ENCODE results near the gene IQGAP2.

Gene IQGAP2

DNA sequence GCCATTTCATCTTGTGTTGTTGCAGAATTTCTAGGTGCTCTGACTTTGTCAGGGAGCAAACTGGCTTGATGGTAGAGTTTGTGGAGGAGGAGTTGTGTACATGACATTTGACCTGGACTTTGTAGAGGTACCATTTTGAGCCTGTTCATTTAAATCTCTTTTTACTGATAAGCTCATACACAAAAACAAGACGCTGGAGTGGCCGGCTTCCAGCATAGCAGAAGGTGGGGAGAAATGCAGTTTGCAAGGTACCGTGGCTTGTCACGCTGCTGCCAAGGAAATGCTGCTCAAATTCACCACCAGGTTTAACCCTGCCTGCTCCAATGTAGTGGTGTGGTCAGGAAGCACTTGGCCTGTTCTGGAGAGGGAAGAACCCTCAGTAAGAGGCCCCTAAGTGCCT lies 18.9 kb upstream of the IQGAP2 start:
- no peak for DNase-seq

DNA sequence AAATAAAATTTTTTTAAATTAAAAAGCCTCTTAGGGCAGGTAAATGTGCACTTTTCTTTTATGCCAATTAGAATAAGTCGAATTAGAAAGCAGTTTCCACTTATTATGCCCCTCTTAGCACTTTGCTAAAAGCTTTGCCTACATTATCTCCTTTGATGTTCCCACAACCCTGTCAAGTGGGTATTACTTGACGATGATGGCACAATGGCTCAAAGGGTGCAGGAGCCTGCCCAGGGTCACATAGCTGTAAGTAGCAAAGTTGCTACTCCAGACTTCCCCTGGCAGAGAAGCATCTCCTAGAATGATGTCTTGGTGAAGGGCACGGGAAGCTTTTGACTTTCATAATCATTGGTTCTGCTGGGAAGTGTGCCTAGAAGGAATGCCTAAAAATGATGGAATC lies 18.4 kb upstream of the IQGAP2 start:
- no peak for DNase-seq

DNA sequence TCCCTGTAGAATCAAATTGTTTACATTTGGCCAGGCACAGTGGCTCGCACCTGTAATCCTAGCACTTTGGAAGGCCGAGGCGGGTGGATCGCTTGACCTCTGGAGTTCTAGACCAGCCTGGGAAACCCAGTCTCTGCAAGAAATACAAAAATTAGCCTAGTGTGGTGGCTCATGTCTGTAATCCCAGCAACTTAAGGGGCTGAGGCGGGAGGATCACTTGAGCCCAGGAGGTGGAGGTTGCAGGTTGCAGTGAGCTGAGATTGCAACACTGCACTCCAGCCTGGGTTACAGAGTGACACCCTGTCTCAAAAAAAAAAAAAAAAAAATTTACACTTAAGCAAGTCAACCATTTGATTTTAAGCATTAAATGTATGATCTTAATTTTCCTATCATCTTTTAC lies 17.5 kb upstream of the IQGAP2 start:
- DNase-seq: no peak

GRCh38 chr5:76386360-76386759 lies 16.7 kb upstream of the IQGAP2 start:
- DNase-seq: no peak

DNA sequence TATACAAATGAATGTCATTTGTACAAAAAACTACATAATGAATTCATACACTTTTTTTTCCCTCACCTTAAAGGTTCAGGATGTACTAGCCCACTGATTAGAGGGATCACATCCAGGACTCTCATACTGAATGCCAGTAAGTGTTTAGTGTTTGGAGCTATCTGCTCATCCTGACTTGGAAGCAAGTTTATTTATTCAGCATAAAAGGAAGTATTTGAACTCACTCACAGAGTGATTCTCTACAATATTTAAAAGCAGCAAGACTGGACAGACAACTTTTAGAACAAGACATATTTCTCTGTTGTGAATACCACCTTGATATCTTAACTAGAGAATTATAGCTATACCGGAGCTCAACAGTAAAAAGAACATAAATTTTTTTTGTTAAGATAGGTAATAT lies 14.8 kb upstream of the IQGAP2 start:
- DNase-seq: no peak

DNA sequence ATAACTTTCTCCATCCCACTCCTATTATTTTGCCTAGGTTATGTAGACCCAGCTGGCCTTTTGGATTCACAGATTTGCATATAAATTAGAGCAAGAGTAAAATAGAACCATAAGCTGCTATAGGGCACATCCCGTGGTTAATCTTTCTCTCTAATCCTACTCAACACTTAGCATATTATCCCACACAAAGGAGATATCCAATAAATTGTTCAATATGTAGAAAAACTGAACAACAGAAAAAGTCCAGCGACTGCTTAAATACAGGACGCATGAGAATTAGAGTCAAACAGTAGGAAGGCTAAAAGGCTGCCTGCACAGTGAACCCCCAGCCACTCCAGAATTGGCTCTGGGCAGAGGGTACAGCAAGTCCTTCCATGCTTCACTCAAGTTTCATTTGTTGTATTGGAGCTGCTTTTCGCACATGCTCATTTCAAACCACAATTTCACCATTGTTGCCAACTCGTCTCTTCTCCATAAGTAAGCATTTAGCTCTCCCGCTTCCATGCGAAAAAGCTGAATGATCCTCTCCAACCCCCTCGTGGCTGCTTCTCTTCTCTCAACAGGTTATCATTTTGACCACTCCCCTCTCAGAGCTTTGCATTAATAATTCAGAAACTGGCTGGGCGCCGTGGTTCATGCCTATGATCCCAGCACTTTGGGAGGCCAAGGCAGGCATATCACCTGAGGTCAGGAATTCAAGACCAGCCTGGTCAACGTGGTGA lies 14.1 kb upstream of the IQGAP2 start:
- no peak for DNase-seq

GRCh38 chr5:76389513-76390154 lies 13.5 kb upstream of the IQGAP2 start:
- DNase-seq: no peak

- no peak for DNase-seq
These were observed 12.1 kb upstream of the IQGAP2 start for GRCh38 chr5:76391014-76391413.

DNA sequence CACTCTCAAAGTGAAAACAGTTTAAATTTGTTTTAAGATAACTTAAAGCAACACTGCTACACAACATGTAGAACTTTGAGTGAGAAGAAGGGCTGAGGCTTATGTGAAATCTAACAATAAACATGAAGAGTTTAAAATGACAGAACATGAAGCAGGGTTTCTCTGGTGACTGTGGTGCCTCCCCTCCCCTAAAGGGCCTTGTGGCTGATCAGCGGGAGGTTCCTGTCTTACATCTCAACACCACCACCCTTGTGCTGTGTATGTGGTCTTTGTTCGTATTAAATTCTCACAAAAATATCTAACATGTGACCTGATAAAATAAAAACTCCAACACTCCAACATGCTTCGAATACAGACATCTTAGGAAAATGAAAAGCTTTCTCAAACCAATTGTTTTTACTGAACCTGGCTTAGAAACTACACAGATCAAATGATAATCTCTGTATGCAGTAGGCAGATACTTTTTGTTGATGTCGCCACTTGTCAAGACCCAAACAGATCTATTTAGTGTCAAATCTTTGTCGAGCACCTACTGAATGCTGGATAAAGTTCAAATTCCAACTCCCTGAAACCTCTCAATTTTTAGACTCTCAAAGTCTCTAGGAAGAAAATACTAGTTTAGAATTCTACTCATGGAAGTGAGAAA lies 9.9 kb upstream of the IQGAP2 start:
- no peak for DNase-seq

GRCh38 chr5:76397200-76397599 lies 5.9 kb upstream of the IQGAP2 start:
- no peak for DNase-seq

DNA sequence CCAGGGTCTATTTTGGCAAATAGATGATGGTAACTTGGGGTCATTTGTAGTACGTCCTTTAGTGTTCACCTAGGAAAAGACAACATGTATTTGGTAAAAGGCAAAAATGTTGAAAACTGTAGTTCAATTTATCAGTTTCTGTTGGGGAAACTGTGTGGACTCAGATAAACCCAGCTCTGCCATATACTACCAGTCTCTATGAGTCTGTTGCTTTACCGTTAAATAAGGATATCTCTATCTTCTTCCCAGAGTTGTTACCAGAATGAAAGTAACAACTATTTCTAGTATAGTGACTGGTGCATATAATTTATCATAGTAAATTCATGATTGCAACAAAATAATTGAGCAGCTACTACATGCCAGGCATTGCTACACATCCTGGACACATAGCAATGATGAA lies 3.8 kb upstream of the IQGAP2 start:
- no peak for DNase-seq

DNA sequence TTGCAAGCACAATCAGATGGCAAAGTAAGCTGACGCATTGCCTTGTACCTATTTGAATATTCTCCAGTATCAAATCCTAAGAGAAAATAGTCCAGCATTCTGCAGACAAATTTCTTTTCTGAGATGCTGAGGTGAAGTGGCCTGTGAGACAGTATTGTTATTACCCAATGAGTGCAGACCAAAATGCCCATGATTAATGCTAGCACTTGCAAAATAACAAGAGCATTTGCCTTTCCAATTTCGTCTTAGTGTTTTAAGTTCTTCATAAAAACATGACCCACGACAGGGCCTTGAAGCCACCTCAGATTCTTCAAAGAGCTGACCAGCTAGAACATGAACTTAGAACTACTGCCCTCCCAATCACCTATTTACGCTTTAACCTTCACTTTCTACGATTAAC lies 2.6 kb upstream of the IQGAP2 start:
- no peak for DNase-seq

DNA sequence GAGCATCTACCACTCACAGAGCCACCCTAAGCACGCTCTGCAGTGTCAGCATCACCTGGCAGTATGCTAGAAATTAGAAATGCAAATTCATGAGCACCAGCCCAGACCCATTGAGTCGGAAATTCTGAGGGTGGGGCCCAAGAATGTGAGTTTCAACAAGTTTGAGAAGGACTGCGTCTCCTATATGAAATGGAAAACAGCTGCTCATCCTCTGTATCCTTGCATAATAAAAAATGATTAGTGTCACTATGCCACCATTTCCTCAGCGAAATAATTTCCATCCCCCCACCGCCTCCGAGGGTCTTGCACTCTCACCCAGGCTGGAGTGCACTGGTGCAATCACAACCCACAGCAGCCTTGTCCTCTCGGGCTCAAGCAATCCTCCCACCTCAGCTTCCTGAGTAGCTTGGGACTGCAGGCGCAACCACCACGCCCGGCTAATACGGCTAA lies 1.3 kb upstream of the IQGAP2 start:
- DNase-seq: peak; percentile 14

DNA sequence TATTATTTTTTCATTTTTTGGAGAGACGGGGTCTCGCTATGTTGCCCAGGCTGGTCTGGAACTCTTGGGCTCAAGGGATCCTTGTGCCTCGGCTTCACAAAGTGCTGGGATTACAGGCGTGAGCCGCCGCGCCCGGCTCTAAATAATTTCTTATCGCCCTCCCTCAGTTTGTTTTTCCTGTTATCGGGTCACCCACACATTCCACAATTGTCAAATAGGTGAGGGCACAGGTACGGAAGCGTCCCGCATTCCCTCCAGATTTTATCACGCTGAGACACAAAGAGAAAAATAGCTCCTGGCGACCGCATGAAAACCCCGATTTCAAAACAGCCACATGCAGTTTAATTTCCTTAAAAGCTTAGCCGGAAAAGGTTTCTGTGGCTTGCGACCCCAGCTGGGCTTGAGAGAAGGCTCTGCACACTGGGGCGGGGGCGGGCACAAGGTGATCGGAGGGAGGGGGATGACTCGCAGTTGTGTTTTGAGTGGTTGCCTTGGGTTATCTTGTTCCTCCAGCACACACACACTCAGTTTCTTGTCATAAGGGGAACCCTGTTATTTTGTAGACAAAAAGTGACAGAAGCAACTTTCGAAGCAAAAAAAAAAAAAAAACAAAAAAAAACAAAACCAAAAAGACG lies 717 bp upstream of the IQGAP2 start:
- DNase-seq: peak; percentile 75

DNA sequence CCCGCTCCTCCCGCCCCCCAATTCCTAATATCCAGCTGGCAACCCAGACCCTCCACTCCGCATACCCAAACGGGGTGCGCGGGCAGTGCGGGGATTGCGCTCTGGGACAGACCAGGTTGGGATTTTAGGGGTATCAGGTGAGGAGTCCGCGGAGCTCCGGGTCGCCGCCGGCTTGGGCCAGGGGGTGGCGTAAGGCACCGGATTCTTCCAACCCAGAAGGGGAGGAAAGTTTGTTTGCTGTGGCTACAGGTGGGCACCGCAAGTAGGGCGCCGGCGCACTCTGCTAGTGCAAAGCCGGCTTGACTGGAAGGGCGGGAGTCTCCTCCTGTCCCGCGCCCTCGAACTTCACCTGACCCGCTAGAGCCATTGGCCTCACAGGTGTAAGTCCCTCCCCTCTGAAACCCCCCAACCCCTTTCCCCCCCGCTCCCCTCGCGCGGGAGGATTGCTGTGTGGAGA lies 709 bp downstream of the IQGAP2 start:
- peak; percentile 60 for DNase-seq

GRCh38 chr5:76404223-76405211 lies 1.4 kb downstream of the IQGAP2 start:
- peak; percentile 71 for DNase-seq

- DNase-seq: no peak
These were observed 2.9 kb downstream of the IQGAP2 start for GRCh38 chr5:76406014-76406413.

- no peak for DNase-seq
These were observed 3.6 kb downstream of the IQGAP2 start for GRCh38 chr5:76406673-76407072.

DNA sequence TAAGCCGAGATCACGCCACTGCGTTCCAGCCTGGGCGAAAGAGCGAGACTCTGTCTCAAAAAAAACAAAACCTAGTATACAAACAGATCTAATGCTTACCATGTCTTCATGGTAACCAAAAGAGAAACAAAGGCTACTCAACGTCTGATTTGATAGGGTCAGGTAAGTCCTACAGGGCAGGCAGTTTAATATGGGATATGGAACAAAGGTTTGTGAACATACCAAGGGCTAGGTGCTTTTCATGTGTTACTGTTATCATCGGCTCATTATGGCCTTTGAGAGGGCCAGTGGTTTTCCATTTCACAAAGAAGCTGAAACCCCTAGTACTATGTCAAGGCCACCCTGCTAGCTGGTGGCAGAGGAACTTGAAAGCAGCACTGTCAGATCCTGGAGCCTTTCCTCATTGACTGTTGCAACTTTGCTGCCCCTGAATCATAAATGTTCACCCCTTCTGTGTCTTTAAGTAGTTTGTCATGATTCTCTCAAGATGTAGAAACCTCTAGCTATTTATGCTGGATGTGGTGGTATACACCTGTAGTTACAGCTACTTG lies 5.1 kb downstream of the IQGAP2 start:
- DNase-seq: no peak

- DNase-seq: no peak
These were observed 9.4 kb downstream of the IQGAP2 start for GRCh38 chr5:76412511-76412910.

DNA sequence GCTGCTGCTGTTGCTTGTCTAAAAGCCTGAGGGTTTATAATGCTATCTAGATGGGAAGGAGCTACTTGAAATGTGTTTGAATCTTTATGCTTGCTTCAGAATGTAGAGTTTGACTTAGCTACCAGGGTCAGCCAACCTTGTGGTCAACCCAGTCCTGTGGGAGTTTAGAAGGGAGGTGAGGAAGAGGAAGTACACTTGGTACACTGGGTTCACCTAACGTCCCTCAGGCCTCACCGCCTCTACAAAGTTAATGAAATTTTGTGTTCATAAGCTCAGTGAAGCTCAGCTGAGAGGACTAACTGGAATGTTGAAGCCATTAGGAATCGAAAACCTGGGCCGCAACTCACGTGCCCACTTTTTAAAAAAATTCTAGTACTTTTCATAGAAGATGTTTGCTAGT lies 10.7 kb downstream of the IQGAP2 start:
- no peak for DNase-seq

DNA sequence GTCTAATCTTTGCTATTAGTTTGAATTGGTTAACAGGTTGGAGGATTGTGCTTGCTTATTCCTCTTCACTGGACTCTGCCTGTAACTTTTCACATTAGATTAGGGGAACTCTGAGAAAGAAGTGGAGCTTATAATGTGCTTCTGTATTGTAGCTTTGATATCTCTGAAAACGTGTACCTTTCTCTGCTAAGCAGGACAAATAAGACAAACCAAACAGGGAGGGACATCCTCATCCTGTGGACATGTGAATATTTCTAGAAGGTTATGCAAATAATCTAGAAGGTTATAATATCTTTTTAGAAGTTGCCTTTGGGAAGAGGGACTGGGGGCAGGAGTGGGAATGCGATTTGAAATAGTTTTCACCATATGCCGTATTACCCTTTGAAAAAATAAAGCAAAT lies 11.7 kb downstream of the IQGAP2 start:
- no peak for DNase-seq
